AG09319 (cell line): ENCODE results near the gene USH2A.

Experiments used
- DNase-seq: peaks from one replicate; pipeline ENCODE4 v3.0.0-alpha.2; 2010; ENCODE audit warnings: low read depth; ENCODE audit errors: extremely low read depth
- CTCF ChIP-seq: IDR thresholded peaks from 2 replicates; pipeline ENCODE4 v1.5.1; 2011; ENCODE audit warnings: low read depth, mild to moderate bottlenecking, inconsistent platforms, low read length, moderate library complexity

USH2A gene

GRCh38 chr1:215957663-215958062 is 465.6 kb downstream of the USH2A start:
- no peak for TF ChIP-seq CTCF

GRCh38 chr1:215932558-215932957 is 490.7 kb downstream of the USH2A start:
- no peak for TF ChIP-seq CTCF
- DNase-seq, result no peak

More at GRCh38 chr1:215957663-215958062, 465.6 kb downstream of the USH2A start:
- DNase-seq, result no peak

GRCh38 chr1:215926670-215927069 is 496.6 kb downstream of the USH2A start:
- DNase-seq, result no peak
- no peak for TF ChIP-seq CTCF

GRCh38 chr1:215923129-215923824 is 500.0 kb downstream of the USH2A start:
- DNase-seq, result no peak
- no peak for TF ChIP-seq CTCF

- TF ChIP-seq CTCF, result no peak
- no peak for DNase-seq
These were observed 511.8 kb downstream of the USH2A start for GRCh38 chr1:215911406-215911968.

- no peak for DNase-seq
- TF ChIP-seq CTCF, result no peak
These were observed 517.6 kb downstream of the USH2A start for GRCh38 chr1:215905493-215906115.

- no peak for TF ChIP-seq CTCF
- no peak for DNase-seq
These were observed 522.6 kb downstream of the USH2A start for GRCh38 chr1:215900684-215901083.
